ENCODE results near the gene DCTN5. TPM values are rescaled to one million over a fixed set of nuclear protein-coding genes. Genes with fewer than 3 reads are reported as not detected.
A peak's percentile ranks its signal among the peaks of the same experiment; 100 is the strongest.

DCTN5 gene
- total and polyA plus RNA-seq, 2 of the 13 experiments (the other 11 are each of a cell fraction or from before 2014, with no cell fraction given): 105 to 207 TPM

- TF ChIP-seq, protein P1, sequence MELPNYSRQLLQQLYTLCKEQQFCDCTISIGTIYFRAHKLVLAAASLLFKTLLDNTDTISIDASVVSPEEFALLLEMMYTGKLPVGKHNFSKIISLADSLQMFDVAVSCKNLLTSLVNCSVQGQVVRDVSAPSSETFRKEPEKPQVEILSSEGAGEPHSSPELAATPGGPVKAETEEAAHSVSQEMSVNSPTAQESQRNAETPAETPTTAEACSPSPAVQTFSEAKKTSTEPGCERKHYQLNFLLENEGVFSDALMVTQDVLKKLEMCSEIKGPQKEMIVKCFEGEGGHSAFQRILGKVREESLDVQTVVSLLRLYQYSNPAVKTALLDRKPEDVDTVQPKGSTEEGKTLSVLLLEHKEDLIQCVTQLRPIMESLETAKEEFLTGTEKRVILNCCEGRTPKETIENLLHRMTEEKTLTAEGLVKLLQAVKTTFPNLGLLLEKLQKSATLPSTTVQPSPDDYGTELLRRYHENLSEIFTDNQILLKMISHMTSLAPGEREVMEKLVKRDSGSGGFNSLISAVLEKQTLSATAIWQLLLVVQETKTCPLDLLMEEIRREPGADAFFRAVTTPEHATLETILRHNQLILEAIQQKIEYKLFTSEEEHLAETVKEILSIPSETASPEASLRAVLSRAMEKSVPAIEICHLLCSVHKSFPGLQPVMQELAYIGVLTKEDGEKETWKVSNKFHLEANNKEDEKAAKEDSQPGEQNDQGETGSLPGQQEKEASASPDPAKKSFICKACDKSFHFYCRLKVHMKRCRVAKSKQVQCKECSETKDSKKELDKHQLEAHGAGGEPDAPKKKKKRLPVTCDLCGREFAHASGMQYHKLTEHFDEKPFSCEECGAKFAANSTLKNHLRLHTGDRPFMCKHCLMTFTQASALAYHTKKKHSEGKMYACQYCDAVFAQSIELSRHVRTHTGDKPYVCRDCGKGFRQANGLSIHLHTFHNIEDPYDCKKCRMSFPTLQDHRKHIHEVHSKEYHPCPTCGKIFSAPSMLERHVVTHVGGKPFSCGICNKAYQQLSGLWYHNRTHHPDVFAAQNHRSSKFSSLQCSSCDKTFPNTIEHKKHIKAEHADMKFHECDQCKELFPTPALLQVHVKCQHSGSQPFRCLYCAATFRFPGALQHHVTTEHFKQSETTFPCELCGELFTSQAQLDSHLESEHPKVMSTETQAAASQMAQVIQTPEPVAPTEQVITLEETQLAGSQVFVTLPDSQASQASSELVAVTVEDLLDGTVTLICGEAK (IDR thresholded peaks at IDR 0.05): peak; percentile 88
- TF ChIP-seq, protein P1 (CRISPR knock-in tag; IDR thresholded peaks at IDR 0.05): peak; percentile 65
- TF ChIP-seq, protein P2, sequence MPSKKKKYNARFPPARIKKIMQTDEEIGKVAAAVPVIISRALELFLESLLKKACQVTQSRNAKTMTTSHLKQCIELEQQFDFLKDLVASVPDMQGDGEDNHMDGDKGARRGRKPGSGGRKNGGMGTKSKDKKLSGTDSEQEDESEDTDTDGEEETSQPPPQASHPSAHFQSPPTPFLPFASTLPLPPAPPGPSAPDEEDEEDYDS (CRISPR knock-in tag; IDR thresholded peaks at IDR 0.05): peak; percentile 86
- 0 out of 2 replicates have a peak, but pooled peaks have one; percentile 59 for TF ChIP-seq ZSCAN12 (CRISPR knock-in tag; IDR thresholded peaks at IDR 0.05)
- TF ChIP-seq SNAPC5 (CRISPR knock-in tag; IDR thresholded peaks at IDR 0.05; ENCODE audit: borderline replicate concordance): no peak
- peak; percentile 83 for TF ChIP-seq CREB1 (IDR thresholded peaks at IDR 0.05)
- TF ChIP-seq CREB1 (CRISPR knock-in tag; IDR thresholded peaks at IDR 0.05): peak; percentile 86
- no peak for TF ChIP-seq CENPX (CRISPR knock-in tag; IDR thresholded peaks at IDR 0.05)
- TF ChIP-seq ZBTB10 (CRISPR knock-in tag; IDR thresholded peaks at IDR 0.05; ENCODE audit: borderline replicate concordance): peak; percentile 100
- peak; percentile 95; the same call in 1 of the 2 replicates for TF ChIP-seq ZNF576 (CRISPR knock-in tag; IDR thresholded peaks at IDR 0.05)
- TF ChIP-seq NR2F2 (IDR thresholded peaks at IDR 0.05; ENCODE audit: borderline replicate concordance, low read depth): peak; percentile 46; the same call in 1 of the 2 replicates
- peak; percentile 87 for TF ChIP-seq ELF4 (CRISPR knock-in tag; IDR thresholded peaks at IDR 0.05; ENCODE audit: borderline replicate concordance)
- TF ChIP-seq, protein P3, sequence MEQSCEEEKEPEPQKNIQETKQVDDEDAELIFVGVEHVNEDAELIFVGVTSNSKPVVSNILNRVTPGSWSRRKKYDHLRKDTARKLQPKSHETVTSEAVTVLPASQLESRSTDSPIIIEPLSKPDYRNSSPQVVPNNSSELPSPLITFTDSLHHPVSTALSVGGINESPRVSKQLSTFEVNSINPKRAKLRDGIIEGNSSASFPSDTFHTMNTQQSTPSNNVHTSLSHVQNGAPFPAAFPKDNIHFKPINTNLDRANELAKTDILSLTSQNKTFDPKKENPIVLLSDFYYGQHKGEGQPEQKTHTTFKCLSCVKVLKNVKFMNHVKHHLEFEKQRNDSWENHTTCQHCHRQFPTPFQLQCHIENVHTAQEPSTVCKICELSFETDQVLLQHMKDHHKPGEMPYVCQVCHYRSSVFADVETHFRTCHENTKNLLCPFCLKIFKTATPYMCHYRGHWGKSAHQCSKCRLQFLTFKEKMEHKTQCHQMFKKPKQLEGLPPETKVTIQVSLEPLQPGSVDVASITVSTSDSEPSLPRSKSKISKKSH (CRISPR knock-in tag; IDR thresholded peaks at IDR 0.05; ENCODE audit: borderline replicate concordance): peak; percentile 99
- TF ChIP-seq NFE2 (CRISPR knock-in tag; IDR thresholded peaks at IDR 0.05): peak; percentile 28; the same call in 1 of the 2 replicates
Measured at GRCh38 chr16:23640931-23641765, at the start of gene DCTN5, which contains the start of gene PALB2 (continued).
